ENCODE data around the gene ZMYND15. TPM values are rescaled to one million over a fixed set of nuclear protein-coding genes. Genes with fewer than 3 reads are reported as not detected.

The ZMYND15 gene
- total RNA-seq, 1 donor from 2014 or later: 0.20 TPM

Other genes starting within 250 kb of the ZMYND15 start
- gene SPNS2, start 241.0 kb upstream of the ZMYND15 start, total RNA-seq: 12.7 TPM
- gene MYBBP1A, start 184.4 kb upstream of the ZMYND15 start, total RNA-seq: 18.5 TPM
- gene GGT6, start 179.3 kb upstream of the ZMYND15 start, total RNA-seq: 0.22 TPM
- gene SMTNL2, start 155.3 kb upstream of the ZMYND15 start, total RNA-seq: 47.4 TPM
- gene ALOX15, start 98.2 kb upstream of the ZMYND15 start, total RNA-seq: 4.5 TPM
- gene PELP1, start 35.7 kb upstream of the ZMYND15 start, total RNA-seq: 36.8 TPM
- gene ARRB2, start 29.2 kb upstream of the ZMYND15 start, total RNA-seq: 35.0 TPM
- 18.0 TPM for gene MED11, start 8.4 kb upstream of the ZMYND15 start, total RNA-seq
- 3.5 TPM for gene CXCL16, start 95 bp downstream of the ZMYND15 start, total RNA-seq
- gene TM4SF5, start 32.1 kb downstream of the ZMYND15 start, total RNA-seq: not detected
- gene VMO1, start 46.5 kb downstream of the ZMYND15 start, total RNA-seq: 0.69 TPM
- not detected for gene GLTPD2, start 49.1 kb downstream of the ZMYND15 start, total RNA-seq
- 199 TPM for gene PSMB6, start 56.3 kb downstream of the ZMYND15 start, total RNA-seq
- gene PLD2, start 67.3 kb downstream of the ZMYND15 start, total RNA-seq: 13.3 TPM
- 52.2 TPM for gene MINK1, start 93.5 kb downstream of the ZMYND15 start, total RNA-seq
- 0.64 TPM for gene C17orf107, start 159.7 kb downstream of the ZMYND15 start, total RNA-seq
- gene CHRNE, start 163.3 kb downstream of the ZMYND15 start, total RNA-seq: 0.50 TPM
- gene GP1BA, start 192.4 kb downstream of the ZMYND15 start, total RNA-seq: not detected
- gene SLC25A11, start 200.2 kb downstream of the ZMYND15 start, total RNA-seq: 246 TPM
- 104 TPM for gene RNF167, start 200.4 kb downstream of the ZMYND15 start, total RNA-seq
- gene PFN1, start 208.7 kb downstream of the ZMYND15 start, total RNA-seq: 193 TPM
- 670 TPM for gene ENO3, start 211.3 kb downstream of the ZMYND15 start, total RNA-seq
- 151 TPM for gene SPAG7, start 228.0 kb downstream of the ZMYND15 start, total RNA-seq
- gene CAMTA2, start 247.8 kb downstream of the ZMYND15 start, total RNA-seq: 35.9 TPM

All from left ventricle myocardium superior (tissue), 1 donor.